Measurements from ENCODE around the gene LIMS1. TPM values are rescaled to one million over a fixed set of nuclear protein-coding genes. Genes with fewer than 3 reads are reported as not detected.

The LIMS1 gene
- total and polyA plus RNA-seq, 2 donors (not counting 1 experiment from before 2014, with no cell fraction given): 14.0 to 22.1 TPM

DNA sequence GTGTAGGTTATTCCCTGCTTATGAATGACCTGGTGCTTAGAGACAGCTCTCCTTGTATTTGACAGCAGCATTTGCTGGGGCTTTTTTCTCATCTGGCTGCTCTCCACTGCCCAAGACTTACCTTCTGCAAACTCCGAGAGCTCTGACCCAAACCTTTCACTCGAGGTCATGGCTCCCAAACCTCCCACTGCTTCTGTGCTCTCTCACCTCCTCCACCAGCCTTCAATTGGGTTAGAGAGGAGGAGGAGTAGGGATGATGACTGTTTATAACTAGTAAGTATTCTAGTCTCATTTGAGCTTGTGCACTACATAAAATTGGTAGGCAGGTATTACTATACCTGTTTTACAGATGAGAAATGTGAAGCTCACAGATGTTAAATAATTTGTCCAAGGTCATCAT lies 40.1 kb downstream of the LIMS1 start:
- no peak for DNase-seq
- H3K27me3 Mint-ChIP-seq: no peaks in the 10 kb centered on the region
- Histone ChIP-seq H3K4me2 (replicated peaks; ENCODE audit: low read depth, low read length, poor library complexity, severe bottlenecking) (no peak overlapping the region), H3K79me2 (ENCODE audit: control insufficient read depth, insufficient read depth, low read length) (peaks cover 43% of the 10 kb centered on the region), H3K36me3 (replicated peaks in 1 of 2; ENCODE audit: control extremely low read depth in 1 of 2, control insufficient read depth in 1 of 2, extremely low read depth in 1 of 2, insufficient read depth in 2 of 2, low read length in 1 of 2) (no peaks in the 10 kb centered on the region), H3K4me3 (ENCODE audit: control extremely low read depth in 1 of 5, extremely low read depth in 1 of 5, insufficient read depth in 1 of 5, low read depth in 2 of 5, low read length in 4 of 5) (no peak overlapping the region), H3K4me1 (ENCODE audit: control insufficient read depth in 2 of 2, insufficient read depth in 2 of 2, low read length in 2 of 2) (peaks cover 15 to 17% of the 10 kb centered on the region in 2 donors), H4K20me1 (ENCODE audit: control insufficient read depth, insufficient read depth, low read length, poor library complexity, severe bottlenecking) (peaks cover 7% of the 10 kb centered on the region), H2AFZ (ENCODE audit: insufficient read depth, low read depth, low read length, poor library complexity, severe bottlenecking) (no peak overlapping the region), H3K27me3 (replicated peaks in 1 of 4; ENCODE audit: control extremely low read depth in 1 of 4, control insufficient read depth in 3 of 4, insufficient read depth in 4 of 4, low read length in 3 of 4) (no peaks in the 10 kb centered on the region), H3K9ac (ENCODE audit: low read length) (no peak overlapping the region), H3K9me3 (ENCODE audit: control extremely low read depth in 1 of 3, control insufficient read depth in 2 of 3, insufficient read depth in 1 of 3, low read length in 2 of 3) (no peaks in the 10 kb centered on the region), H3K27ac (ENCODE audit: low read length in 2 of 2) (no peak overlapping the region)
- no peak overlapping the region for H3K27ac Mint-ChIP-seq
- intact Hi-C loops (cut with micrococcal nuclease): no loop called here
- WGBS (ENCODE audit: insufficient coverage): no CpG with 5 or more reads among the region's 2 CpGs
- no peaks in the 10 kb centered on the region for H3K9me3 Mint-ChIP-seq (ENCODE audit: insufficient read depth)
- peaks cover 28% of the 10 kb centered on the region for H3K4me1 Mint-ChIP-seq
- CTCF ChIA-PET: interaction anchor here (1.7 to 3.1 kb wide), 2 partner anchors 9 to 62 kb away, joined by 5 to 31 read pairs; no protein-coding TSS in a partner anchor
- POLR2A ChIA-PET: no interaction called here
- no peak overlapping the region for H3K4me3 Mint-ChIP-seq
- no peak for ATAC-seq (ENCODE audit: low read depth)
- no peak for TF ChIP-seq EZH2 (IDR thresholded peaks at IDR 0.05; ENCODE audit: borderline replicate concordance, insufficient read depth, low read depth, low read length, poor library complexity, severe bottlenecking)
- TF ChIP-seq, protein P1, sequence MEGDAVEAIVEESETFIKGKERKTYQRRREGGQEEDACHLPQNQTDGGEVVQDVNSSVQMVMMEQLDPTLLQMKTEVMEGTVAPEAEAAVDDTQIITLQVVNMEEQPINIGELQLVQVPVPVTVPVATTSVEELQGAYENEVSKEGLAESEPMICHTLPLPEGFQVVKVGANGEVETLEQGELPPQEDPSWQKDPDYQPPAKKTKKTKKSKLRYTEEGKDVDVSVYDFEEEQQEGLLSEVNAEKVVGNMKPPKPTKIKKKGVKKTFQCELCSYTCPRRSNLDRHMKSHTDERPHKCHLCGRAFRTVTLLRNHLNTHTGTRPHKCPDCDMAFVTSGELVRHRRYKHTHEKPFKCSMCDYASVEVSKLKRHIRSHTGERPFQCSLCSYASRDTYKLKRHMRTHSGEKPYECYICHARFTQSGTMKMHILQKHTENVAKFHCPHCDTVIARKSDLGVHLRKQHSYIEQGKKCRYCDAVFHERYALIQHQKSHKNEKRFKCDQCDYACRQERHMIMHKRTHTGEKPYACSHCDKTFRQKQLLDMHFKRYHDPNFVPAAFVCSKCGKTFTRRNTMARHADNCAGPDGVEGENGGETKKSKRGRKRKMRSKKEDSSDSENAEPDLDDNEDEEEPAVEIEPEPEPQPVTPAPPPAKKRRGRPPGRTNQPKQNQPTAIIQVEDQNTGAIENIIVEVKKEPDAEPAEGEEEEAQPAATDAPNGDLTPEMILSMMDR (IDR thresholded peaks at IDR 0.05): no peak

GRCh38 chr2:108575132-108575966 lies 41.1 kb downstream of the LIMS1 start:
- WGBS (ENCODE audit: insufficient coverage): 79% methylated on average over 1 of the region's 7 CpGs
- Mint-ChIP-seq H3K27me3 (no peaks in the 10 kb centered on the region), H3K27ac (peak overlapping the region; percentile 37), H3K4me1 (peaks cover 37% of the 10 kb centered on the region), H3K9me3 (ENCODE audit: insufficient read depth) (no peaks in the 10 kb centered on the region), H3K4me3 (peak overlapping the region; percentile 41)
- Histone ChIP-seq H3K4me3 (ENCODE audit: control extremely low read depth in 1 of 5, extremely low read depth in 1 of 5, insufficient read depth in 1 of 5, low read depth in 2 of 5, low read length in 4 of 5) (no peak overlapping the region), H4K20me1 (ENCODE audit: control insufficient read depth, insufficient read depth, low read length, poor library complexity, severe bottlenecking) (peaks cover 7% of the 10 kb centered on the region), H3K4me1 (ENCODE audit: control insufficient read depth in 2 of 2, insufficient read depth in 2 of 2, low read length in 2 of 2) (peaks cover 25 to 27% of the 10 kb centered on the region in 2 donors), H3K27ac (ENCODE audit: low read length in 2 of 2) (peak overlapping the region; percentile 7 to 40), H3K4me2 (replicated peaks; ENCODE audit: low read depth, low read length, poor library complexity, severe bottlenecking) (peak overlapping the region; percentile 23), H3K9ac (ENCODE audit: low read length) (peak overlapping the region; percentile 26), H2AFZ (ENCODE audit: insufficient read depth, low read depth, low read length, poor library complexity, severe bottlenecking) (no peak overlapping the region), H3K79me2 (ENCODE audit: control insufficient read depth, insufficient read depth, low read length) (peaks cover 33% of the 10 kb centered on the region), H3K9me3 (ENCODE audit: control extremely low read depth in 1 of 3, control insufficient read depth in 2 of 3, insufficient read depth in 1 of 3, low read length in 2 of 3) (no peaks in the 10 kb centered on the region), H3K36me3 (replicated peaks in 1 of 2; ENCODE audit: control extremely low read depth in 1 of 2, control insufficient read depth in 1 of 2, extremely low read depth in 1 of 2, insufficient read depth in 2 of 2, low read length in 1 of 2) (no peaks in the 10 kb centered on the region), H3K27me3 (replicated peaks in 1 of 4; ENCODE audit: control extremely low read depth in 1 of 4, control insufficient read depth in 3 of 4, insufficient read depth in 4 of 4, low read length in 3 of 4) (no peaks in the 10 kb centered on the region)
- ATAC-seq (ENCODE audit: low read depth) (peak; percentile 36), DNase-seq (peak; percentile 24)
- CTCF ChIA-PET: interaction anchor here (1.7 to 3.1 kb wide), 2 partner anchors 8 to 61 kb away, joined by 5 to 31 read pairs; no protein-coding TSS in a partner anchor
- TF ChIP-seq EZH2 (IDR thresholded peaks at IDR 0.05; ENCODE audit: borderline replicate concordance, insufficient read depth, low read depth, low read length, poor library complexity, severe bottlenecking): no peak
- TF ChIP-seq, protein P1 (IDR thresholded peaks at IDR 0.05): no peak
- POLR2A ChIA-PET: no interaction called here
- intact Hi-C loops (cut with micrococcal nuclease): no loop called here

Measured in B cell (primary cell).